ENCODE measurements around the gene TRERF1. TPM values are rescaled to one million over a fixed set of nuclear protein-coding genes. Genes with fewer than 3 reads are reported as not detected.

The TRERF1 gene
- total and polyA plus RNA-seq, 9 donors: 4.5 to 13.7 (median 7.8) TPM

GRCh38 chr6:42407379-42407778 is 44.3 kb downstream of the TRERF1 start:
- no peak for DNase-seq
- Histone ChIP-seq H3K27me3 (no peaks in the 10 kb centered on the region), H3K4me3 (no peak overlapping the region), H3K27ac (no peak overlapping the region), H3K36me3 (no peaks in the 10 kb centered on the region), H3K9me3 (no peaks in the 10 kb centered on the region), H3K4me1 (ENCODE audit: insufficient read depth) (peaks cover 7% of the 10 kb centered on the region)
- WGBS, 3 donors: 43 to 55% (median 51%) methylated on average over 8 of the region's 8 CpGs
- no peak for TF ChIP-seq POLR2A (IDR thresholded peaks at IDR 0.05)
- TF ChIP-seq CTCF (IDR thresholded peaks at IDR 0.05): no peak
- TF ChIP-seq EP300 (IDR thresholded peaks at IDR 0.05): no peak
- intact Hi-C loops (cut with DNase I): no loop called here

- peak in 1 of 5 donors; percentile 18 for DNase-seq
- Histone ChIP-seq H3K36me3 (no peaks in the 10 kb centered on the region), H3K27ac (no peak overlapping the region), H3K4me3 (no peak overlapping the region), H3K9me3 (no peaks in the 10 kb centered on the region), H3K27me3 (no peaks in the 10 kb centered on the region), H3K4me1 (ENCODE audit: insufficient read depth) (peaks cover 7% of the 10 kb centered on the region)
- intact Hi-C loops (cut with DNase I): no loop called here
- WGBS, 3 donors: 76 to 82% (median 77%) methylated on average over 6 of the region's 6 CpGs
- TF ChIP-seq EP300 (IDR thresholded peaks at IDR 0.05) (no peak), CTCF (IDR thresholded peaks at IDR 0.05) (no peak), POLR2A (IDR thresholded peaks at IDR 0.05) (no peak)
These were observed 45.1 kb downstream of the TRERF1 start for GRCh38 chr6:42406306-42407280.

- intact Hi-C loops (cut with DNase I): loop anchor here in 1 of 4 donors (2.0 kb wide), 1 partner anchor 48 kb away; no protein-coding TSS in a partner anchor
- TF ChIP-seq POLR2A (IDR thresholded peaks at IDR 0.05) (no peak), EP300 (IDR thresholded peaks at IDR 0.05) (no peak), CTCF (IDR thresholded peaks at IDR 0.05) (no peak)
- Histone ChIP-seq H3K27me3 (no peaks in the 10 kb centered on the region), H3K36me3 (no peaks in the 10 kb centered on the region), H3K9me3 (no peaks in the 10 kb centered on the region), H3K4me3 (no peak overlapping the region), H3K4me1 (ENCODE audit: insufficient read depth) (peaks cover 7% of the 10 kb centered on the region), H3K27ac (no peak overlapping the region)
- no peak for DNase-seq
- WGBS, 3 donors: 43 to 46% (median 44%) methylated on average over 2 of the region's 2 CpGs
These were observed 46.7 kb downstream of the TRERF1 start for GRCh38 chr6:42405021-42405420.

GRCh38 chr6:42404484-42404883 is 47.2 kb downstream of the TRERF1 start:
- Histone ChIP-seq H3K27ac (no peak overlapping the region), H3K36me3 (no peaks in the 10 kb centered on the region), H3K27me3 (no peaks in the 10 kb centered on the region), H3K9me3 (no peaks in the 10 kb centered on the region), H3K4me1 (ENCODE audit: insufficient read depth) (peaks cover 7% of the 10 kb centered on the region), H3K4me3 (no peak overlapping the region)
- intact Hi-C loops (cut with DNase I): loop anchor here in 1 of 4 donors (2.0 kb wide), 1 partner anchor 48 kb away; no protein-coding TSS in a partner anchor
- WGBS, 3 donors: 27 to 43% (median 34%) methylated on average over 5 of the region's 5 CpGs
- DNase-seq: peak in 2 of 5 donors; percentile 26 to 44
- TF ChIP-seq CTCF (IDR thresholded peaks at IDR 0.05) (no peak), POLR2A (IDR thresholded peaks at IDR 0.05) (no peak), EP300 (IDR thresholded peaks at IDR 0.05) (no peak)
